HG03354 (cell line): ENCODE data around the gene CYP4Z1.
"Not testable (repeated sequence)": the region's sequence is repeated elsewhere in the genome, so short reads cannot be mapped to it uniquely, and the experiment has no call there.

Experiments
- ATAC-seq: cut with Tn5 transposase; IDR thresholded peaks from one replicate; pipeline ENCODE4 v1.9.1; 2021; ENCODE audit warnings: mild to moderate bottlenecking; ENCODE audit not compliant: unreplicated experiment, poor library complexity, severe bottlenecking

Gene CYP4Z1, protein sequence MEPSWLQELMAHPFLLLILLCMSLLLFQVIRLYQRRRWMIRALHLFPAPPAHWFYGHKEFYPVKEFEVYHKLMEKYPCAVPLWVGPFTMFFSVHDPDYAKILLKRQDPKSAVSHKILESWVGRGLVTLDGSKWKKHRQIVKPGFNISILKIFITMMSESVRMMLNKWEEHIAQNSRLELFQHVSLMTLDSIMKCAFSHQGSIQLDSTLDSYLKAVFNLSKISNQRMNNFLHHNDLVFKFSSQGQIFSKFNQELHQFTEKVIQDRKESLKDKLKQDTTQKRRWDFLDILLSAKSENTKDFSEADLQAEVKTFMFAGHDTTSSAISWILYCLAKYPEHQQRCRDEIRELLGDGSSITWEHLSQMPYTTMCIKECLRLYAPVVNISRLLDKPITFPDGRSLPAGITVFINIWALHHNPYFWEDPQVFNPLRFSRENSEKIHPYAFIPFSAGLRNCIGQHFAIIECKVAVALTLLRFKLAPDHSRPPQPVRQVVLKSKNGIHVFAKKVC

DNA sequence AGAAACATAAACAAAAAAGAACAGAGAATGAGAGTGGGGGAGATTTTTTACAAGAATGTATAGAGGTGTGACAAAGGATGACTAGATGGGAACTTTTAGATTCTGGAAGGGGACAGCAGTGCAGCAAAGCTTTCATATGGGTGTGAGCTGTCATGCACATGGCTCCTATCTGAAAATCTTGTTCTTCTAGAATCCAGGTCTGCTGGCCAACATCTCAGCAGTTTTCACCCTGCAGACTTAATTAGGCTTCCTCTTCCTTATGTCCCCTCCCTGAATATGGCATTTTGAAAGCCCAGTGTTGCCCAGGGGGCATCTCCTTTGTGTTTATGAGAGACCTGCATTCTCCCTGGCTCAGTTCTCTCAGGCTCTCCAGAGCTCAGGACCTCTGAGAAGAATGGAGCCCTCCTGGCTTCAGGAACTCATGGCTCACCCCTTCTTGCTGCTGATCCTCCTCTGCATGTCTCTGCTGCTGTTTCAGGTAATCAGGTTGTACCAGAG lies at the start of gene CYP4Z1:
CYP4Z1 (plus strand) TSS at position 135 of the 498 bp plus-strand sequence; CDS start at position 395, 260 bp downstream.
- ATAC-seq: no peak

DNA sequence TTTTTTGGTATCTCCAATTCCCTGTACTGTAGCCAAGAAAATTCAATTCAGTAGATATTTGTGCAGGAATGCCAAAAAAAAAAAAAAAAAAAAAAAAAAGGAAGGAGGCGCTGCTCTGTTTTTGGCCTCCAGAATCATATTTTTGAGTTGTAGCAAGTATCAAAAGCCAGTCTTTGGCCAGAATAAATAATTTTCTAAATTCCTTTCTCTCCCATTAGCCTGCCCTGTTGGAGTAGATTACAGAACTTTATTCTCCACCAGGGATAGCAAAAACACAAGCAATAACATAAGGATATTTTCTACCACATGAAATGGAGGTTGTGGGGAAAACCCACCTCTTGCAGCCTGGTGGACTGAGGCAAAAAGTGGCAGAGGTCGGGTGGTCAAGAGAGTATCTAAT lies 46.0 kb upstream of the CYP4Z1 start:
- ATAC-seq: no peak

DNA sequence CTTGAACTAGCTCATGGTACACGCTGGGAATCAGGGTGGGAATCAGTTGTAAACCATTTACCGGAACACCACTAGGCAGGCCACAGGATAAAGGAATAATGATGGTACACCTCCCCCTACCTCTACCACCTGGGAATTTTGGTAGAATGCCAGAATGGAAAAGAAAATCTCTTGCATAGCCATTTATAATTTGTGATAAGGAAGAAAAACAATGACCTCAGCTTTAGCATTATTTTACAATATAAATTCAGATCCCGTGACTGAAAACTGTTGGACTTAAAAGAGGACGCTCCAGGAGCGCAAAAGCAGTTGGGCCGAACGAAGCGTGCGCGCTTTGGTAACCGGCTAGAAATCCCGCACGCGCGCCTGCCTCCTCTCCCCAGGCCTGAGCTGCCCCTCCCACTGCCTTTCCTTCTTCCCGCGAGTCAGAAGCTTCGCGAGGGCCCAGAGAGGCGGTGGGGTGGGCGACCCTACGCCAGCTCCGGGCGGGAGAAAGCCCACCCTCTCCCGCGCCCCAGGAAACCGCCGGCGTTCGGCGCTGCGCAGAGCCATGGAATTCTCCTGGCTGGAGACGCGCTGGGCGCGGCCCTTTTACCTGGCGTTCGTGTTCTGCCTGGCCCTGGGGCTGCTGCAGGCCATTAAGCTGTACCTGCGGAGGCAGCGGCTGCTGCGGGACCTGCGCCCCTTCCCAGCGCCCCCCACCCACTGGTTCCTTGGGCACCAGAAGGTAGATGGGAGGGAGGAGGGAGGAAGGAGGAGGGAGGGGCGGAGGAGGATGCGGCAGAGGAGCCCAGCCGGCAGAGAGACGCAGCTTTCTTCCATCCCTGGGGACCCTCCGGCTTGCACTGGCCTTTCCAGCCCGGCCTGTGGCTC lies 43.5 kb upstream of the CYP4Z1 start, which contains the start of gene CYP4X1:
CYP4X1 (plus strand) TSS at position 402 of the 873 bp plus-strand sequence; CDS start at position 551, 149 bp downstream.
- no peak for ATAC-seq

DNA sequence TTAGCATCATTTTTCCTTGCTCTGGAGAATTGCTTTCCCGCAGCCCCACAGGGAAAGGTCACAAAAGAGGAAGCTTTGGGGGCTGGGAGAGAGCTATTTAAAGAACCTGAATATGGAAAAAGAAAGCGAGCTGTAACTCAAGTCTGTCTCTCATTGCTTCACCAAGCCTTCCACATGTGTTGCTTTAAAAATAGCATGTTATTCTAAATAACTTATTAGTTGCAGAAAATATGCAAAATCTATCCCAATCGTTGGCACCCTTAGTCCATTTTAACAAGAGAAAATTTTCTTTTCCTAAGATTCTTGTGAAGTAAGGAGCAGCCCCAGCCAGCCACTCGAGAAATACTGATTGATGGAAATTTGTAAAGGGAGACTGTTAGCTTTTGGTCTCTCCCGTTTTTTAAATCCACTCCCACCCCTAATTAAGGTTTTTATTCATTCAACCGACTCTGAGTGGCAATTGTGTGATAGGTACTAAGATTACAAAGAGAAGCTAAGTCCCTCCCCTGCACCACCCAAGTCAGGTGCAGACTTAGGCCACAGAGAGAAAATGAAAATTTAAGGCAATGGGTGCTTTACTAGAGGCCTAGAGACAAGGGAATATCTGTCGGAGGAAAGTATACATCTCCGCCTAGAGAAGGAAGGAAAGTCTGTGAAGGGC lies 42.8 kb upstream of the CYP4Z1 start:
- no peak for ATAC-seq

DNA sequence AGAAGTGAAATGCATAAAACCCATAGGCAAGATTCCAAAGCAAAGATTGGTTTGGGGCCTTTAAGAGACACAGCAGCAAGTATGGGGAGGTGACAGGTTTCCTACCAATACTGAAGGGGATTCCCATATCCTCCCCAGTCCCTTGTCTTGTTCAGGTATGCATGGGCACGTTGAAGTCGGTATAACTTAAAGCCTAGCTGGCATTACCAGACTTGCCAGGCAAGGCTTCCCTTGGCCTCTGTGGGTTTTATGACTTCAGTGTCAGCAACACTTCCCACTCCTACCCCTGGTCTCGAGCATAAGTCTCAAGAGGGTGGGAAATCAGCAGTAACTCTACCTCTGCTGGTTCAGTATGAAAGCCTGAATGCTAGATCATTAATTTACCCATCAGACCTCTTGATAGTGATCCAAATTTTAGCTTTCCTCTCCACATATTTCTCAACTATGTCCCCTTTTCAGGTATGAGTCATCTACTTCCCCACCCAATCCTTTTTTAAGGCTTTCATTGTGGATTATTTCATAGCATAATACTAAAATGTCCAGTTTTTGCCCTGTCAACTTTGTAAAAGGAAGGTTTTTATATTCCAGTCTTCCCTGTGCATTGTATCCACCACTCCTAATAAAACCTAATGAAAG lies 36.7 kb upstream of the CYP4Z1 start:
- no peak for ATAC-seq

DNA sequence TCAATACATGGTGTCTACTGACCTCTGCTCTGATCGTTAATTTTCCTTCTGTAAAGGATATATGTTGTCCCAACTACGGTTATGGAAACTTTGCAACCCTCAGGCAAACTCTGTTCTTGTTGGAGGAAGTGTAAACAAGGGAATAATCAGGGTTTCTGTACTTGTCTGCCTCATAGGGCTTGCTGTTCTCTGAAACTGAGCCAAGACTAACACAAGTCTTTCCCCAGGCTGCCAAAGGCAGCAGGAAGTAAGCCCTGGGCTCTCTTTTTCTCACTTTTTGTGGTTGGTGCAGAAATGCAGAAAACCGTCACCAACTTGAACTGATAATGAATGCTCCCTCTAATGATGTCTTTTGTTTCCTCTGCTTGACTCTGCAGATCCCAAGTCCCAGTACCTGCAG lies 36.0 kb upstream of the CYP4Z1 start:
- ATAC-seq: no peak

DNA sequence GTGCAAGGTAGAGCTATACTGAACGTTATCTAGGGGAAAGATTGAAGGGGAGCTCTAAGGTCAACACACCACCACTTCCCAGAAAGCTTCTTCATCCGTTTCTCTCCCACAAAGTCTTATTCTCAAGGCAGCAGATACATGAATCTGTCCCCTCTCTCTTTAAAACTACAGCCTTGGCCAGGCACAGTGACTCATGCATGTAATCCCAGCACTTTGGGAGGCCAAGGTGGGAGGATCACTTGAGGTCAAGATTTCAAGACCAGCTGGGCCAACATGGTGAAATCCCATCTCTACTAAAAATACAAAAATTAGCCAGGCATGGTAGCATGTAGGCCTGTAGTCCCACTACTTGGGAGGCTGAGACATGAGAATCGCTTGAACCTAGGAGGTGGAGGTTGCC lies 35.4 kb upstream of the CYP4Z1 start:
- no peak for ATAC-seq

DNA sequence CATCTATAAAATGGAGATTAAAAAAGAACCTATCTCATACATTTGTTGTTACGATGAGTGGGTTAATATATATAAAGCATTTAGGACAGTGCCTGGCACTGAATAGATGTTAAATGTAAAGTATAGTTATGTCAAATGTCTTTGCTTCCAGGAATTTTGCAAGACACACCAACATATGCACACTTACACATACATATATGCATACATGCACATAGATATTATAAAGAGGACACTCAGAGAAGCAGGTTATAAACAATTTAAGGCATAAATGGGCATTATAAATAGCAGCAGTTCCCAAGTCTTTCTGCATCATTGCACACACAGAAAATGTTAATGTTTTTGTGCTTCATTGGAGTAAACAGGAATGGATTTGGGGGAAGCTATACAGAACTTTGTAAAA lies 30.3 kb upstream of the CYP4Z1 start:
- no peak for ATAC-seq

DNA sequence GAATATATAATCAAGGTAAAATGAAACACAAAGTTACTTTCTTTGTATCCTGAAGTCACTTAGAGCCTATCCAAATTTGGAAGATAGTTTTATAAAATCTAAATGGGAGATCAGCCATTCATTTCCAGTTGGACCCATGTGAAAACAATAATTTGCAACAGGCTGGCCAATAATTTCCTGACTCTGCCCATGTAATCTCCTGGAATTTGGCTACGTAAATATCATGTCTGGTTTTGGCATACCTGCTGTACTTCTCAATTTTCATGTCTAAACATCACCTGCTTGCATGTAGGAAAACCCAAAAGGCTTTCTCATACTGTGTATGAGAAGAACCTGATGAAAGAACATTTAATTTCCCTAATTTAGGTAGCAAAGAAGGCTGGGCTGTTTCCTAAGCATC lies 7.7 kb upstream of the CYP4Z1 start:
- ATAC-seq: no peak

DNA sequence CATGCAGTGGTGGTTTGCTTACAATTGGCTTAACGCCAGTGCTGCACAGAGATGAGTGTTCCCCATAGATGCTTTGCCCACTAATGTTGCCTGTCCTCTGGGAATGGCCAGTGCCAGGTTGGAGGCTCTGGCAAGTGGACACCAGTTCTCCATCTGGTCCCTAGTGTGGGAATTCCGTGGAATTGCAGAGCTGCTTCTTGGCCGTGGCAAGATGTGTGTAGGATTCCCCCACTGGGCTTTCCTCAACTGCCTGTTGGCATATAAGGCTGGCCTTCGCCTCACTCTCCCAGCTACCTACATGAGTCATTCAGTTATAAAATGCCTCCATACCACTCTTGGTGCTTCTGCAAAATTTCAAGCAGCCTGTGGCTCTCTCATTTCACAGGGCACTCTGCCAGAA lies 2.0 kb downstream of the CYP4Z1 start:
- ATAC-seq: not testable (repeated sequence)

DNA sequence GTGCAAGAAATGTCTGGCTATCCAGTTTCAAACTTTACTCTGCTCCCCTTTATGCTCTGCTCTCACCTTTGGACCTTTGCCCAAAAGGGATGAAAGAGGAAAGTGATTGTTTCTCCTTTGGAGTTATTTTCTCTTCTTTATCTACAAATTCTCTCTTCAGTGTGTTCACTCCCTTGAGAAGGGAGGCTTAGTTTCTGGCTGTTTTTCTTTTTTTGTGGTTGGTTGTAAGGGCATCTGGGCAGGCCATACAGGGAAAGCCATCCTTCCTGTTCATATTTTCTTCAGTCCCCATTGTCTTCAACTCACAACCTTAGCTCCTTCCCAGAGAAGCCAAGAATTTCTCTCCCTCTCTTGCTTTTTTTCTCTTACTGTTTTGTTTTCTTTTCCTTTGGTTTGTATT lies 2.5 kb downstream of the CYP4Z1 start:
- ATAC-seq: not testable (repeated sequence)

DNA sequence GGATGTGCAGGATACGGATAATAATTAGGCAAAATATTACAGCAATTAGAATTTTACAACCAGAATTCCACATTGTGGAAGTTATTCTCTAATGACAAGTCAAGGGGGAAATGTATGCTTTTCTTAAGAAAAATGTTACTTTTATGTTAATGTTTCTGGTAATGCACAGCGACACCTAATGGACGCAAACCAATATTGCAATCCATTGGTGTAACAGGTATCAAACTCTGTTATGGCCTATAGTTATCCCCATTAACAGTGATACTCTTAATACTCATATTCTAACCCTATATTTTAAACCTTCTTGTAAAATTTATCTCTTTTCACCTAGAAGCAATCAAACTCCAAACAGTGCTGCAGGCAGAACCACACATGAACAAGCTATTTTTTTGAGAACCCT lies 22.3 kb downstream of the CYP4Z1 start:
- ATAC-seq: not testable (repeated sequence)

DNA sequence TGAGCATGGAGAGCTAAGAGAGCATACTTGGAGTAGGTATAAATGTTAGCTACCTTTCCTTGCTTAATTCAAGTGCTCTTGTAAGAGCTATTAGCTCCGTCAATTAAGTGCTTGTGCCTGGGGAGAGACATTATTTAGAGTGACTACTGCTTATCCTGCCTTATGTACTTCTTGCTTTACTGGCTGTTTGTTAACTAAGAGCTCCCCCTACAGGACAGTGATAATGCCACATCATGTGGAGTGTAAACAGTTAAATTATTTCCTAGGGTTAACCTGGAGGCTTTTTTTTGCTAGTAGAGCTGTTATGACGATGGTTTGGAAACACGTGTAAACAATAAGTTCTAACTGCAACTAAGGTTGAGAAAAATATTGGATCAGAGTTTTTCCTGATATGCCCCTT lies 24.4 kb downstream of the CYP4Z1 start:
- ATAC-seq: not testable (repeated sequence)

DNA sequence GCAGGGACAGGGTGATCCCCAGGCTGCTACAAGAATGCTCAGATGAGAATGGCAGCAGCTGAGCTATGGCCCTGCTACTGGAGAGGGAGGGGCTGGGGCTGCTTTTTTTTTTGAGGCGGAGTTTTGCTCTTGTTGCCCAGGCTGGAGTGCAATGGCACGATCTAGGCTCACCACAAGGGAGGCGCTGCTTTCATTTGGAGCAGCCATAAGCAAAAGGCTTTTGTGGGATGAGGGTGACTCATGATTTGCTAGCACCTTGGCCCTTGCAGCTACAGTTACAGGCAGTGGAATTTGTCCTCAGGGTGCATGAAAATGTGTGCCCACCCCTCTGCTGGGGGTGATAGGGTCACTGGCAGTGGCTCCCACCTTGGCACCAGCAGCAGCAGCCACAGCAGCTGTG lies 37.8 kb downstream of the CYP4Z1 start:
- no peak for ATAC-seq

DNA sequence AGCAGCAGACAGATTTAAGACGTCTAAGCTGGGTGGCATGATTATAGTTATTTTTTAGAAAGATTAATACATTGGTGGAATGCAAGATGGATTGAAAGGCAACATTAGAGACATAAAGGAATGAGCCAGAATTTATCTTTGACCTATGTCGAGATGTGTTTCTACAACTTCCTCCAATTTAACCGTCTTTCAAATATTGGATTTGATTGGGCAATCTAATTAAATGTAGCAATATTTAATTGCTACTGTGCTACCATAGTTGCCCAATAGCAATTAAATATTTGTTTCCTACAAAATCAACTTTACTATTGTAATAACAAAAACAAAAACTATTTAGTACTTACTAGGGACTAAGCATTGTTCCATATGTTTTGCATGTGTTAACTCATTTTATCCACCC lies 39.8 kb downstream of the CYP4Z1 start:
- ATAC-seq: no peak

DNA sequence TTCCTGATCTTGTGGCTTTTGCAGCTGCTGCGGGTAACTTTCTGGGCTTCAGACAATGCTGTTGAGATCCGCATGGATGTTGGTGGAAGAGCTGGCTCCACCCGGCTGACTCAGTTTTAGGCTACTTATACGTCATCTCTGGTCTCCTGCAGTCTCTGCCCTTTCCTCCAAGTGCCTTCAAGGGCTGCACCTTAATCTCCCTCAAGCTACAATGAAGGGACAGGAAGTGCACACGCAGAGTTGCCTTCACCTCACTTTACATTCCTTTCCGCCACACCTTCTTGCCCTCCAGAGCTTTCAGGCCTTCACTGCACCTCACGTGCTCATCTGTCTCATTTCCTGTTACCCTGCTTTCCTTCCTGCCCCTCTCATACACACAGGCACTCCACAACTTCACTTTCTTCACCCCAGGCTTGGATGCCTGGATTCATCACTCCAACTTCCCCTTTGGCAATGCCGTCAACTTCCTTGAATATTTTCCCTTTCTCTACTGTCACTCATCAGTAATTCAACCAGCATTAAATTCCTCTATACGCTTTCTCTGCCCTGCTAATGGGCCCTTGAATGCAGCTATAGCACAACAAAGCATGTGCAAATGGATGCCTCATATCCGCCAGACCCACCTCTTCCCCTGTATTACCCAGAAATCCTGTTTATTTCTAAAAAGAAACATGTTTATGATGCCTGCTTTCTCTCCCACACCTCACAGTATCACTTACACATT lies 41.0 kb downstream of the CYP4Z1 start:
- not testable (repeated sequence) for ATAC-seq

DNA sequence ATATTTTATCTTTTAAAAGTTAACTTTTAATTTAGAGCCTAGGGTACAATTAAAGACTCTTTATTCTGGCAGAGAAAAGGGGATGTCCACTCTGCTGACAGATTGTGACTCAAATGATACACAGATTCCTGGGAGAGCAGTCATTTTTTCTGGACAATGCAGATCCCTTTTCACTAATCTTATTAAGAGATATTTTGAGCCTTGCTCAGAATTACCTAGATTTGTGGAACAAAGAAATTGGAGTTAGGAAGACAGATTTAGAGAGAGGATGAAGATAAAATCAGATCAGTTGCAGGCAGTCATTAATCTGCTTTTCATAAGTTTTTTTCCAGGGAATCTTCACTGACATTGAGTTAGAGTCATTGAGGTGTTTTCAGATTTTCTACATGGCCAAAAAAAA lies 42.5 kb downstream of the CYP4Z1 start:
- ATAC-seq: not testable (repeated sequence)

DNA sequence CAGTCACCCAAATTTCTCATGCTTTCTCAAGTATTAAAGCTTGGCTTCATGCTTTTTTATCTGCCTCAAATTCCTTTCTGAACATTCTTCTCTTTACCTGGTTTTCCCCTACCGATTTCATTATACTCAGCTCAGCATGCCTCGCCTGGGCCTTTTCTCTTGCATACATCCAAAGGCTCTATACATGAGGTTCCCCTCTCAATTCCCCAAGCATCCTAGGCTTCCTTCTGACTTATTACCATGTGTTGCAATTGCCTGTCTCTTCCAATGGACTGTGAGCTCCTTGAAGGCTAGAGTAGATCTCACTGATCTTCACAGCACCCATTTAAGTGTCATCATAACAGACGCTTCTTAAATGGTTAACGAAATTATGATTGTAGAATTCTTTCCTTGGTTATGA lies 46.1 kb downstream of the CYP4Z1 start:
- ATAC-seq: no peak

DNA sequence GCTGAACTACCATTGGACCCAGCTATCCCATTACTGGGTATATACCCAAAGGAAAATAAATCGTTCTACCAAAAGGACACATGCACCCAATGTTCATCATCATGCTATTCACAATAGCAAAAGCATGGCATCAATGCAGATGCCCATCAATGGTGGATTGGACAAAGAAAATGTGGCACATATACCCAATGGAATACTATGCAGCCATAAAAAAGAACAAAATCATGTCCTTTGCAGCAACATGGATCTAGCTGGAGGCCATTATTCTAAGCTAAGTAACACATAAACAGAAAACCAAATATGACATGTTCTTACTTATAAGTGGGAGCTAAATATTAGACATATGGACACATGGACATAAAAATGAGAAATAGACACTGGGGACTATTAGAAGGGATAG lies 54.0 kb downstream of the CYP4Z1 start:
- not testable (repeated sequence) for ATAC-seq
